ENCODE results near the gene FDXR.
A peak's percentile ranks its signal among the peaks of the same experiment; 100 is the strongest.

The FDXR gene

DNA sequence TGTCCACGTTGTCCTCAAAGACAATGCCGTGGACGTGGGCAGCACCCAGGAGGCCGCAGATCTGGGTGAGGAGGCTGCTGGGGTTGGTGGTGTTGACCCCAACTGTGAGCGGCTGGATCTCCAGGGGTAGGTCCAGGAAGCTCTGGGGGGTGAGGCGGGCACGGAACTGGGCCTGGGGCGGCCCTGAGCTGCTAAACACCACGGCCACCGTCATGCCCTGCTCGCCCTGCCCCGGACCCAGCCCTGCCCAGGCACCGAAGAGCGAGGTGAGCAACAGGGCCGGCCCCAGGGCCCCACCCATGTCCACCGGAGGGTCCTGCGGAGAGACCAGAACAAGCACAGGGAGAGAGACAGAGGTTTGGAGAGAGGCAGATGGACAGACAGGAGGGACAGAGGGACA, 18.0 kb downstream of the FDXR start:
- no peak for DNase-seq

DNA sequence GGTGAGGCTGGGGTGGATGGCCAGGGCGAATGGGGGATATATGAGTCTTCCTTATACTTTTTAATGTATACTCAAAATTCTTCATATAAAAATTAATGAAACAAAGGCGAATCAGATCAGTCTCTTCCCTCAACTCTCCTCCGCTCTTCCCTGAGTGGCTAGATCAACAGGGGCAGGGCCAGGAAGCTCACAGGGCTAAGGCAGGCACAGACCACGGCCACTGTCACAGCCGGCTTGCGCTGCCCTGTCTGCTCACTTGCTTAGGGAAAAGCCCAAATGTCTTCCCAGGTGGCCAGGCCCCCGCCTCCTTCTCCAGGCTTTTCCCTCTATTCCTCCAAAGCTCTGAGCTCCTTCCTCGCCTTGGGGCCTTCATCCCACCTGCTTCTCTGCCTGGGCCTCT, 19.1 kb downstream of the FDXR start:
- DNase-seq: no peak

DNA sequence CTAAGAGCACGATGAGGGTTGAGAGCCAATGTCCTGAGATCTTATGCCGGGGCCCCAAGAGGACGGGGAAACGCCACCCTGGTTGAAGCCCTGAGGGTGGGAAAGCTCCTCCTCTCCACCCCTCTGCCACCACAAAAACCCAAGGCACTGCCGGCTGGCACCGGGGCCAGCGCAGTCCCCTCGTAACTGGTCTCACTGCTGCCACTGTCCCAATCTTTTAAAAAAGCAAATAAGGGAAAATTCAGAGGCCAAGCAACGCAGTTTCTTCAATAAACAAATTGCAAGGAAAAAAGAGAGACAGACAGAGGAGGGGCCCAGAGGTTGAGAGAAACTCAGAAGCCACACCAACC, 19.8 kb downstream of the FDXR start:
- no peak for DNase-seq

DNA sequence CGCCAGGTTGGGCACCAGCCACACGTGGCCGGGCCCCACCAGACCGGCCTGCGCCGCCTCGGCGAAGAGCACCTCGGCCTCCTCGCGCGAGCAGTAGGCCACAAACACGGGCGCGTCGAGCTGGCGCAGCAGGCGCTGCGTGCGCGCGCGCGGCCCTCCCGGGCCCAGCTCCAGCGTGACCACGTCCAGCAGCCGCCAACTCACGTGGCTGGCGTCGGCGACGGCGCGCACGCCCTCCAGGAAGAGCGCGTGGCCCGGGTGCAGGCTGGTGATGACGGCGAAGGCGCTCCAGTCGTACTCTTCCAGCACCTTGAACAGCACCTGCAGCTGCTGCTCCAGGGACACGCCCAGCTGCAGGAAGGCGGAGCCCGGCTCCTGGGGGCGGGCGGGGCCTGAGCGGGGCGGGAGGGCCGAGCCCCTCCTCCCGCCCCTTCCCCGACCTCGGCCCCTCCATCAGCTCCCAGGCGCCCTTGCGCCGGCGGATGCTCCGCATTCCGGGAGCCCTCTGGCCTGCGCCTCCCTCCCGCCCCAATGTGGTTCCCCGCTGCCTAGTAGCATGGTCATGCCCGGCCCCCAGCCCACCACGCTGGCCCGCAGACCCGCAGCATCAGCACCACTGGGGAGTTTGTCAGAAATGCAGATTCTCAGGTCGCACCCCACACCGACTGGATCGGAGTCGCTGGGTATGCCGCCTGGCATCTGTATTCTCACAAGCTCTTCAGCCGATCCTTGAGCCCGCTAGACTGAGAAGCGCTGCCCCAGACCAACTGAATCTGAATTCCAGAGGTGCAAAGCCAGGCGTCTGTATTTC, 20.4 kb downstream of the FDXR start:
- no peak for DNase-seq

DNA sequence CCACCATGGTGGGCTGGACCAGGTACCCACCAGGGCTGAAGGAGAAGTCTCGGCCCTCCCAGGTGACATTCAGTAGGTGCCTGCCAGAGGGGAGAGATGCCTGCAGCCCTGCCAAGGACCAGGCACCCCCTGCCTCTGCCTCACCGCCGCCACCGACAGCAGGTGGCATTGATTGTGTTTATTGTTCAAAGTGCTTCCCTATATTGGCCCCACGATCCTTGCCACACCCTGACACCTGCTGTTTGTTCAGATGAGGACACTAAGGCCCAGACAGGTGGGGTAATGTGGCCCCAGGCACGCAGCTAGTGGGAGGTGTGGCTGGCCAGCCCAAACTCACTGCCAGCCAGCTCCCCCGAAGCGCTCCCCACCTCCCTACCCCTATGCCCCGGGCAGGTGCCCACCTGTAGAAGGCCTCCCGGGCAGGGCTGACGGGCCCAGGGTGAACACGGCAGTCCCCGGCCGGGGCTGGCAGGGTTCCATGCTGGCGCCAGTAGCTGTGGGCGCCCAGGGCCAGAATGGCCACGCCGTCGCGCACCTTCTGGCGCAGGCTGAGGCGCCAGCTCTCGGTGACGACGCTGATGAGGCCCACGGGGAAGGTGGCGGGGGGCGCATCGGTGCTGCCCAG, 21.1 kb downstream of the FDXR start:
- peak; percentile 85 for DNase-seq

DNA sequence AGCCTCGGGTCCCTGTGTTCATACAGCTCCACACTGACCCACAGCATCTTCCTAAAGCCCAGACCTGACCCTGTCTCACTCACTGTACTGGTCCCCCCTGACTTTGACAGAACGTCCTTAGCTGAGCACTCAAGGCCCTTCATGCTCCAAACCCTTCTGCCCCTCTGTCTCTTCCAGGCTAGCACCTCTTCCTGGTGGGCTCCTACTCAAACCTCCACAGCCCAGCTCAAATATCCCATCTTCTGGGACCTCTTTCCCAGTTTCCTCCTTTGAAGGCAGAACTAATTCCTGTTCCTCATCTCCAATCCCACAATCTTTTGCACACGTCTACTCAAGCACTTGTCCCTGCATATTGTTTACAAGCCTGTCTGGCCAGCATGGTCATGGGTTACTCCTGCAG, 21.9 kb downstream of the FDXR start:
- DNase-seq: no peak

DNA sequence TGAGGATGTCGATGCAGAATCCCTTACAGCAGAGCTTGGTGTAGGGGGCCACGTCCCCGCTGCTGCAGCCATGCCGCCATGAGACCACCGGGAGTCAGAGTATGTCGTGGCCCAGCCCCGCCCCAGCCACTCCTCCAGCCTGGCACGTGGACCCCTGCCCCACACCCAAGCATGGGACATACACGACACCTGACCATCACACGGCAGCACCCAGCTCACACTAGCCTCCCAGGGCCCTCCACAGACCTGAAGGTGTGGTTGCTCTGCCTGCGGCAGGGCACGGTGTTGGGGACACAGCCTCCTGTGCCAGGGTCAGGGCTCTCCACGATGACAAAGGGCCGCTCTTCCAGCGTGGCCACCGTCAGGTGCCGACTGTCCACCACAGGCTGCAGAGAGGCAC, 22.5 kb downstream of the FDXR start:
- no peak for DNase-seq

DNA sequence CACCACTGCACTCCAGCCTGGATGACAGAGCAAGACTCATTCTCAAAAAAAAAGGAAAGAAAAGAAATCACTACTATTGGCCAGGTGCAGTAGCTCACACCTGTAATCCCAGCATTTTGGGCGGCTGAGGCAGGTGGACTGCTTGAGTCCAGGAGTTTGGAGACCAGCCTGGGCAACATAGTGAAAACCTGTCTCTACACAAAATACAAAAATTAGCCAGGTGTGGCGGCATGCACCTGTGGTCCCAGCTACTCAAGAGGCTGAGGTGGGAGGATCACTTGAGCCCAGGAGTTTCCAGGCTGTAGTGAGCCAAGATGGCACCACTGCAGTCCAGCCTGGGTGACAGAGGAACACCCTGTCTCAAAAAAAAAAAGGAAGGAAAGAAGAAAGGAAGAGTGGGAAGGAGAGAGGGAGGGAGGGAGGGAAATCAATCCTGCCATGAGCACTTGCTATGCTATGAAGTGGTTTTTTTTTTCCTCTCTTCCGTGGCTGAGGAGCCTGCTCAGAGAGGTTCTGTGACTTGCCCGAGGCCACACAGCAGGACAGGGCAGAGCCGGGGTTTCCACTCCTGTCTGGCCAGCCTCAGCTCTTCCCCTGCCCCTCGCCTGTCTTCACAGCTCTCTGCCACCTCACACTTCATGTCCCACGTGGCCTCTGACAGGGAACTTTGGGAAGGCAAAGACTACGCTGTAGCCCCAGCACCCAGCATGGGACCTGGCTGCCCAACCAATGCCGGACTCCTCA, 24.0 kb downstream of the FDXR start:
- DNase-seq: no peak

DNA sequence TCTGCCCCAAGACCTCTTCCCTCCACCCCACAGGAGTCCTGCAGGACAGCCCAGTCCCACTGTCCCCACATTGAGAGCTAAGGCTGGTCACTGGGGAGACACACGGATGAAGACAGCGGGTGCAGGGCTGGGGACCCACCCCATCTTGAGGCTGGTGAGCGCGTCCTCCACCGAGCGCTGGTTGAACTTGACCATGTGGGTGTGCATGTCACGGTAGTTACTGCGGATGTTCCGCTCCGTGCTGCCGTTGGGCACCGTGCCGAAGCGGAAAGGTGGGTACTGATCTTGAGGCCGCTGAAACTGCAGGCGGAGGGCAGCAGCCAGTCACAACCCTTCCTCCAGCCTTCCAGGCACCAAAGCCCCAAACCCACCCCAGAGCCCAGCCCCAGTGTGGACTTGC, 26.2 kb downstream of the FDXR start:
- no peak for DNase-seq

DNA sequence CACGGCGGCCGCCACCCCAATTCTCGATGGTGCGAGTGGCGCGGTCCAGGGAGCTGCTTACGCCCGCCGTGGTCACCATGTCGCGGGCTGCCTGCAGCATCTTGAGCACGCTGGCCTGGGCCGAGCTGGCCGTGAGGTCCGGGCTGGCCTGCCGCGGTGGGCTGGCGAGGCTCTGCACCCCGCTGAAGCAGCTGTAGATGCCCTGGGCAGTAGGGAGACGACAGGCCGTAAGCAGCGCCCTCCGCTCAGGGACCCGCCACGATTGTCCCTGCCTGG, 29.5 kb downstream of the FDXR start:
- no peak for DNase-seq

DNA sequence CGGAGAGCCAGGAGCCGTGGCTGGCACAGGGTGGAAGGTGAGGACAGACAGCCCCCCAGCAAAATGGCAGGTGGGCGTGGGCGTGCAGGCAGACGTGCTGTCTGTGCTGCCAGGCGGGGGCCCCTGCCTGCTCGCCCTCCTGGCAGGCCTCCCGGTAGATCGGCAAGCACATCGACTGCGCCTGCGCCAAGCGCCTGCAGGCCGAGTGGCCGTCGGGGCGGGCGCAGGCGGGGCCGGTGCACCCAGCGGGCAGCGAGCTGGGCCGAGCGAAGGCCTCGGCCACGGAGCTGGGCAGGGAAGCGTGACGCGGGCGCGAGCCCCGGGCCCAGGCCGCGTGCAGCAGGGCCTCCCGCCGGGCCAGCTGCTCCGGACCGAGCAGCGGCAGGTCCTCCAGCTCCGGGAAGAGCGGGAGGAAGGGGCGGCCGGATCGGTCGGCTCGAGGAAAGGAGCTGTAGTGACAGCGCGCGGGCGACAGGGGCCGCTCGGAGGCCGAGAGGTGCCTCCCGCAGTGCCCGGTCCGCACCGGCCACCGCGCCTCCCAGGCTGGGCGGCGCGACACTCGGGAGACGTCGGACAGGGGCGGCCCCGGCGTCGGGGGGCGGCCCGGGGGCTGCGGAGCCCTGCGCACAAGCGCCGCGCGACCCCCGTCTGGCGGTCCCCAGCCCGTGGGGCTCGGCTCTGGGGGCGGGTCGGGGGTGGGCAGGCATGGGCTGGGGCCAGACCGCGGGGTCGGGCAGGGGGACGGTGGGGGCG, 30.0 kb downstream of the FDXR start:
- DNase-seq: peak; percentile 76

DNA sequence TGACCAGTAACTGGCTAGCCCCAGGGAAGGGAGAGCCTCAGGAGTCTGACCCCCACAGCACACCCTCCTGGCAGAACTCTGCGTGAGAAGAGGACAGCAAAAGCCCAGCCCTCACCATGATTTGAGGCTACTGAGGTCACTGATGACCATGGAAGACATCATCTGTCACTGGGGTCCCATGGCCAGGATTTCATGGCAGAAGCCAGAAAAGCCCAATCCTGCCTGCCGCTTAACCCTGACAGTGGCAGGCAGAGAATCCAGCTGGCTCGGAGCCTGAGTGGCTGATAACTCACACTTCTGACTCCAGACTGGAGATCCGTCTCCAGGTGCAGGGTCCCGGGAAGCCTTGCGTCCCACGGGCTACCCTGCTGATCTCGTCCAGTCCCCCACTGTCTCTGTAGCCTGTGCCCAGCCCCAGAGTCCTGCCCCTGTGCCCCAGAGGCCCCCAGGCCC, 30.6 kb downstream of the FDXR start:
- no peak for DNase-seq

DNA sequence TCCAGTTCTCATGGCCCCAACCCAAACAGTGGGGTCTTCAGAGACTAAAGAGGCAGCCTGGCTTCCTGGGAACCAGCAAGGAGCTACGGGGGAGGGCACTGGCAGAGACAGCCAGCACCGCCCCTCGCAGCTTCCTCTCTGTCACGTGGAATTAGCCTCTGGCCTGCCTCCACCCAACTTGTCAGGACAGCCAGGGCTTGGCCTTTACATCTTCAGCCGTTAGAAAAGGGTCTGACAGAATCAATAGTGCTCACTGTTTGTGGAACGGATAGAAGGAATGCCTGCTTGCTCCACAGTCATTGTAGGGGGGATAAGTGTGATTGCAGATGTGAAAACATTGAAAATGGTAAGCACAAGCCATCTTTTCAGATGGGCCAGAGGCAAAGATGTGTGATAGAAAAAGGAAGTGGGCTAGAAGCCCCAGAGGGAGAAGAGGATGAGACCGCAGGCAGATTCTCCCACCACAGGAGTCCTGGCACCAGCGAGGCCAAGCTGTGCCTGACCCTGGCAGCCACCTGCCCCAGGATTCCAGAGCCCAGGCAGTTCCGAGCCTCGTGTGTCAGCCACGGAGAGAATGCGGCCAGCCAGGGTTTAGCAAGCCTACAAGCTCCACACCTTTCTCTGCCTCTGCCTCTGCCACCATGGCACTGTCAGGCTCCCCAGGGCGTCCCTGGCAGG, 31.7 kb downstream of the FDXR start:
- no peak for DNase-seq

DNA sequence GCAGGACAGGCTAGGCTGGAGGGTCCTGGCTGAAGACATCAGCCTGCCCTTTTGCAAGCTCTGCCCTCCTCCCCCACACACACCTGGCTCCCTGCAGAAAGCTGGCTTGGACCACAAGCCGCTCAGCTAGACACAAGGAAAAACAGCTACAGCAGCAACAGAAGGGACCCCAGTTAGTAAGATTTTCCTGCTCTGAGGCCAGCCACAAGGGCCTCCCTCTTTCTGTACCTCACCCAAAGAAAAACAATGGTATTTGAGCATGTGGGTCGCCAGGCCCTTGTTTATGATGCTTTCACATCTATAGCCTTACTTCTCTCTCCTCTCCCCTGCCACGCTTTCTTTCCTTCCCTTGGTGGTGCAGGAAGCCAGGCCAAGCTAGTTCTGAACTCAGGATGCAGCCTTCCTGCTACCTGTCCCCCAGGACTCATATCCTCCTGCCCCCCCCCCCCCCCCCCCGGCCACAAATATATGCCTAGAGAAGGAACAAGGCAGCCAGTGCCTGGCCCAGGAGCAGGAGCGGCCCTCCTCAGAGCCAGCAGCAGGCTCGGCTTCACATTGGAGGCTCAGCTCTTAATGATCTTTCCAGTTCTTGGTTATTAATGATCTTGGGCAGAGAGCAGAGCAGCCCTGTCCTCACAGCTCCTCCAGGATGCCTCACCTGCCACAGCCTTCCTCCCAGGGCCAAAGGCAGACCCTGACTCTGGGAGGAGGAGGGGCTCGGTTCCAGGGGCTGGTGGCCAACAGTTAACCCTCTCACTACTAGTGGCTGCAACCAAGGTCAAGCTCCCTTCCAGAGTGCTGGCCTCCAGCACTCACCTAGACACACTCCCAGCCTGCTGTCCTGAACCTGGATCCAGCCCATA, 32.6 kb downstream of the FDXR start:
- no peak for DNase-seq

DNA sequence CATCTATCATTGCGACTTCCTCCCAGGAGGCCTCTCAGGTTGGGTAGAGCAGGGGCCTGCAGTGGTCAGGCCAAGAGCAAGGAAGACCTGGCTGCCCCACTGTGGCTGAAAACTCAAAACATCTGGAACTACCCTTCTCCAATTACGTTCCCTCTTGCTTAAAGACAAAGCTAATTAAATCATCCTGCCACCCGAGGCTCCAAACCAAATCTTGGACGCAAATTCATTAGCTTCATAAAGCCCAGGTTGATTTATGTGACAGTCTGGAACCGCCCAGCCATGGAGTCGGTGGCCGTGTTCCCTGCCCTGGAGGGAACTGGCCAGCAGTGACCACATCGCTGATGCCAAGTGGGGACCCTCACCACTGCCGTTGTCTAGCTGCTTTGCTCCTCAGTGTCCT, 34.5 kb downstream of the FDXR start:
- DNase-seq: no peak

DNA sequence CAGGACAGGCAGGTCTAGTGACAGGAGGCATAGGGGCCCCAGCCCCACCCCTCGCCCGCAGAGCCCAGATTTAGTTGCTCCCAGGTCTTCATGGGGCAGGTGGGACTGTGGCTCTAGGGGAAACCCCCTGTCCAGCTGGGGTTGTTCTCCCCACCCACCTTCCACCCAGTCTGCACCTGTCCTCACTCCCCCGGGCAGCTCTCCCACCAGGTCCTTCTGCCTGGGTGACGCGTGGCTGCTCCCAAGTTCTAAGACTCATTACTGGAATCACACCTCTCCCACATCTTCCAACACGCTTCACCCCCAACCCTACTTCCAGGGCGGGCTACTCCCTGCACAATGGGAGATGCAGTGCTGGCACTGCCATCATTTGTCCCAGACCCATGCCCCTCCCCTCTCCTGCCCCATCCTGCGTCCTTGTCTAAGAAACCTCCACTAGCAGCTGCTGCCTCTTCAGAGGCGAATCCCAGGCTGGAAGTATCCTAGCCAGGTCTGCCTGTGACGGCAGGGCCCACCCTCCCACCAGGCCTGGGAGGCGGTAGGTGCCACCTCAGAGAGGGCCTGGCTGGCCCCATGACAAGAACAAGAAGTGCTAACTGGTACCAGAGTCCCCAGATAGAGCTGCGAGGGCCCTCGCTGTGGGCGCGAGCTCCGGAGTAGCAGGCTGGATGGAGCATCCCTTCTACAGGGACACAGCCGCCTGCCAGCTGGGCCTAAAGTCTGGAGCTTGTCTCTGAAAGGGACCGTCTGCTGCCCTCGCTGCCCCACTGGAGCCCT, 35.9 kb downstream of the FDXR start:
- no peak for DNase-seq

DNA sequence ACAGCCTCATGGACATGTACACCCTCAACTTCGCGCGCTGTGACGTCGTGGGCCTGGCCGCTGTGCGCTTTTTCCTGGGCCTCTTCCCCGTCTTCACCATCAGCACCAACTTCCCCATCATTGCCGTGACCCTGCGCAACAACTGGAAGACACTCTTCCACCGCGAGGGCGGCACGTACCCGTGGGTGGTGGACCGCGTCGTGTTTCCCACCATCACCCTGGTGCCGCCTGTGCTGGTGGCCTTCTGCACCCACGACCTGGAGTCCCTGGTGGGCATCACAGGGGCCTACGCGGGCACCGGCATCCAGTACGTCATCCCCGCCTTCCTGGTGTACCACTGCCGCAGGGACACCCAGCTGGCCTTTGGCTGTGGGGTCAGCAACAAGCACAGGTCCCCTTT, 36.6 kb downstream of the FDXR start:
- DNase-seq: no peak

DNA sequence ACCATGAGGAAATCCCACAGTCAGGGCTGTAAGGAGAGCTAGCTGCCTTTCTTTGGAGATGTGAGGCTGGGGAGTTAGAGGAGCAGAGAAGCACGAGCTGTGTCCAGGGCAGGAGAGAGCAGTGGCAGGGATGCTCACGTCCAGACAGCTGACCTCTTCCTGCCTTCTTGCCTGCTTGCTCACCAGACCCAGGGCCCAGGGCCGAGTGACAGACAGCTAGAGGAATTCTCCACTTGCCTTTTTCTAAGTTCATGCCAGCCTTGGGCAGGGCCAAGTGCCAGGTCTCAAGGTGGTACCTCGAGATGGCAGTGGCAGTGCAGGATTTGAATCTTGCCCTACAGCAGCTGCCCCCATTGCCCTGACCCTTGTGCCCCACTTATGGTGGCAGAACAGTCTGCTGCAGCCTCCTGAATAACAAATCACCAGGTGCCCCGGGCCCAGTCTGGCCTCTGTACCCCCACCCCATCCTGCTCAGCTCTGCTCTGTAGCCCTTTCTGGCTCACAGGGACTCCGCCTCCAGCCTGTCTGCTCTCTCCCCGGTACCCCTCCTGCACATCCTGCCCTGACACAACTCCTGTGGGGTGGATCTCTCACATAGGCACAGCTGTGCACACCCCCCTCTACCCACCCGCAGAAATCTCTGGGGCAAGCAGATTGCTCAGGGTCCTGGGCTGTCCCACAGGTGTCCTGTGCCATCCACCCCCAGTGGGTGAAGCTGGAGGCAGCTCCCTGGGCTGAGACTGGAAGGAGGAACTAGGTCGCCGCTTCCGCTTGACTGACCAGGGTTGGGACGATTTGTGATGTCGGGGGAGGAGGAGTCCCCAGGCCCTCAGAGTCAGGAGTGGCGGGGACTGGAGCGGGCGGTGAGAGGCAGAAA, 39.1 kb downstream of the FDXR start:
- DNase-seq: no peak

DNA sequence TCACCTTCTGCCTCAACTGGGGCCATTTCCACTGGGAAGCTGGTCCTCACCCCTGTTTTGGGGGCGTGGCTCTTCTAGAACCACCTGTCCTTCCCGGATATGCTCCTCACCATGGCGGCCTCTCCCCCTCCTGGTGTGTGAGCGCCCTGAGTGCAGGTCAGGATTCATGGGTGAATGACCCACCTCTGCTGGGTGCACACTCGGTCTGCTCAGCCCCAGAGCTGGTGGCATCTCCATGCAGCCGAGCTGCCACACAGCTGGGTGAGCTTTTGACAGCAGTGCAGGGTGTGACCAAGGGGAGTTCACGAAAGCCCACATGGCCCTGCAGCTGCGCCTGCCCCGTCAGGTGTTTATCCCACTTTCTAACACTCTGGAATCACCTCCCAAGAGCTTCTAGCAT, 40.4 kb downstream of the FDXR start:
- no peak for DNase-seq

DNA sequence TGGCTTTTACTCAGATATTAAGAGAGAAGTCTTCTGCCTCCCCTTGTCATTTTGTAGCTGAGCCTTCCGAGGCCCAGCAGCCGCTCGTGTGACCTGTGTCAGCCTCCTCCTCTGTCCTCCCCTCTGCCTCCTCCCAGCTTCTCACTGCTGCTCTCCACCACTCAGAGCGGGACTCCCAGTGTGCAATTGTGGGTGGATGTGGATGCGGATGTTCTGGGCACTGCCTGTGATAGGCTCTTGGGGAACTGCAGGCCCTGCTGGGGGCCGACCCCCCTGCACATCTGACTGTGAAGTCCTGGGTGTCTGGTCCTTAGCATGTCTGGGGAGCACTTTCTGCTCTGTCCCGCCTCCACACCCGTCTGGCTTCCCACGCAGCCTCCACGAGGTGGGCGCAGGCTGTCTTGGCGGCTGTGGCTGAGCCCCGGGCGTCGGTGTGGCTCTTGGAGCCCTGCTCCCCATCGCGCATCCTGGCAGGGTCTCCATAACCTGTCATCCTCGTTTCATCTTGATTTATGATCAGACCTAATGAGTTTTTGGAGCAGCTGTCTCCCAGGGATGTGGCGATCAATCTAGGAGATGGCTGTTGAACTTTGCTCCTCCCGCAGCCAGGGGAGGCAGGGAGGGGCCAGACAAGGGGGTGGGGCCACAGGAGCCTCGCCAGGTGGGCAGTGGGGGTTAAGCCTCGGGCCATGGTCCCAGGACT, 41.2 kb downstream of the FDXR start:
- no peak for DNase-seq
